Upper lobe of right lung (tissue), 1 donor: ENCODE results near the gene PRKCA. TPM values are rescaled to one million over a fixed set of nuclear protein-coding genes. Genes with fewer than 3 reads are reported as not detected.

Experiments used
- ATAC-seq: fragments of 200-7000 bp; cut with Tn5 transposase; one replicate; pipeline ENCODE4 v1.9.1; 2020; ENCODE audit warnings: mild to moderate bottlenecking, moderate library complexity
- DNase-seq: peaks from one replicate; pipeline ENCODE4 v3.0.0-alpha.2; 2020
- H3K27ac ChIP-seq: fragments of 200-600 bp; one replicate; pipeline ENCODE4 v1.8.0; 2022
- H3K27me3 ChIP-seq: fragments of 200-600 bp; one replicate; pipeline ENCODE4 v1.8.0; 2022; ENCODE audit warnings: mild to moderate bottlenecking
- H3K36me3 ChIP-seq: fragments of 200-600 bp; one replicate; pipeline ENCODE4 v1.8.0; 2022
- H3K4me1 ChIP-seq: fragments of 200-600 bp; one replicate; pipeline ENCODE4 v1.8.0; 2022
- H3K4me3 ChIP-seq: fragments of 200-600 bp; one replicate; pipeline ENCODE4 v1.8.0; 2022; ENCODE audit warnings: mild to moderate bottlenecking
- H3K9me3 ChIP-seq: fragments of 200-600 bp; one replicate; pipeline ENCODE4 v1.8.0; 2022
- CTCF ChIP-seq: fragments of 200-600 bp; IDR thresholded peaks from one replicate; pipeline ENCODE4 v1.8.0; 2022; ENCODE audit warnings: antibody characterized with exemption
- intact Hi-C: fragments of 100-400 bp; cut with DNase I; formaldehyde crosslinking; loops from one replicate; pipeline ENCODE4 v1.11.0; 2022
- total RNA-seq: library from RNA; stranded (reverse); fragmentation: NEBNext Ultra II Directional; extraction: Animal tissue kit (Norgen Biotek cat#: 25700); gene quantifications from one replicate; pipeline ENCODE4 v1.2.1, GENCODE V29; 2021
- donor health status: DM: no; HTN: yes; CAD: no; lungs with severe emphysema.

Gene PRKCA
- total RNA-seq, 1 donor from 2014 or later, result 43.4 TPM

GRCh38 chr17:66518677-66519076 lies 216.3 kb downstream of the PRKCA start:
- Histone ChIP-seq H3K9me3 (no peaks in the 10 kb centered on the region), H3K4me3 (no peak overlapping the region), H3K27ac (no peak overlapping the region), H3K27me3 (no peaks in the 10 kb centered on the region), H3K4me1 (no peaks in the 10 kb centered on the region), H3K36me3 (no peaks in the 10 kb centered on the region)
- no peak for DNase-seq
- TF ChIP-seq CTCF, result no peak
- no peak for ATAC-seq
- intact Hi-C loops, result no loop called here

- ATAC-seq (no peak), DNase-seq (no peak)
- Histone ChIP-seq H3K4me3 (no peak overlapping the region), H3K36me3 (no peaks in the 10 kb centered on the region), H3K9me3 (no peaks in the 10 kb centered on the region), H3K27ac (no peak overlapping the region), H3K27me3 (no peaks in the 10 kb centered on the region), H3K4me1 (no peaks in the 10 kb centered on the region)
- TF ChIP-seq CTCF, result no peak
- intact Hi-C loops, result no loop called here
These were observed 216.7 kb downstream of the PRKCA start for GRCh38 chr17:66519154-66519553.

- ATAC-seq (no peak), DNase-seq (no peak)
- intact Hi-C loops, result no loop called here
- H3K9me3 ChIP-seq, result no peaks in the 10 kb centered on the region
- H3K27me3 ChIP-seq, result no peaks in the 10 kb centered on the region
- H3K4me1 ChIP-seq, result no peaks in the 10 kb centered on the region
- H3K36me3 ChIP-seq, result no peaks in the 10 kb centered on the region
- no peak overlapping the region for H3K27ac ChIP-seq
- TF ChIP-seq CTCF, result no peak
- no peak overlapping the region for H3K4me3 ChIP-seq
These were observed 218.6 kb downstream of the PRKCA start for GRCh38 chr17:66520999-66521398.

DNA sequence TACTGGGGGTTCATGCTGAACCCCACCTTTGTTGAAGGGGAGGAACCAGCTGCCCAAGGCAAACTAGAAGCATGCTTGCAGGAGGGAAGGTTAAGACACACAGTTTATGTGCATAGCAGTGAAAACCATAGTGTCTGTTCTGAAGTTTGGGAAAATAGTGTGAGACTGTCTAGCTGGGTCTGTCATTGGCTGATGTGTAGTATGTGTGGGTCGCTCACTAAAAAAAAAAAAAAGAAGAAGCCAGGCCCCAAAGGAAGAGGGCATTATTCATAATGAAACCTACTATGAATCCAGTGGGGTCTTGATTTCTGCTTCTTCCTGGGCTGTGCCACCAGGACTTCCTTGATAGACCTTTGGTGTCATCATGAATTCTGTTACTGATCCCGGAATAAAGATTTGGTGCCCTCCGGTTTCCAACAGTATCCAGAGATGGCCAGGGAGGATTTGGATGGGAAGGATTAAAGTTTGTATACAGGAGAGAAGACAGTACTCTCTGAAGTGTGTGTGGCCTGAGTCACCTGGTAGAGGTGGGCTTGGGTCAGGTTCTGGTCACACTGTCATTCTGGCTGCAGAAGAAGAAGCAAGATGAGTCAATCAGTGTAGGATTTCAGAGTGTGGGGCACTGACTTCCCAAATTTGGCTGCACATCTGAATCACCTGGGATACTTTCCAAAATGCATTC lies 220.3 kb downstream of the PRKCA start:
- Histone ChIP-seq H3K27ac (no peak overlapping the region), H3K36me3 (no peaks in the 10 kb centered on the region), H3K9me3 (no peaks in the 10 kb centered on the region), H3K4me3 (no peak overlapping the region), H3K27me3 (no peaks in the 10 kb centered on the region), H3K4me1 (no peaks in the 10 kb centered on the region)
- intact Hi-C loops, result no loop called here
- no peak for TF ChIP-seq CTCF
- ATAC-seq, result no peak
- DNase-seq, result no peak

GRCh38 chr17:66523378-66524200 lies 221.2 kb downstream of the PRKCA start:
- Histone ChIP-seq H3K27ac (no peak overlapping the region), H3K4me1 (no peaks in the 10 kb centered on the region), H3K4me3 (no peak overlapping the region), H3K27me3 (no peaks in the 10 kb centered on the region), H3K9me3 (no peaks in the 10 kb centered on the region), H3K36me3 (no peaks in the 10 kb centered on the region)
- ATAC-seq (no peak), DNase-seq (no peak)
- intact Hi-C loops, result no loop called here
- no peak for TF ChIP-seq CTCF
